AG08396 (cell line): ENCODE measurements around the gene ADRM1.

Experiments used
- DNase-seq: peaks from one replicate; pipeline ENCODE4 v3.0.0; 2012; ENCODE audit warnings: low spot score, mixed read lengths

Gene ADRM1

DNA sequence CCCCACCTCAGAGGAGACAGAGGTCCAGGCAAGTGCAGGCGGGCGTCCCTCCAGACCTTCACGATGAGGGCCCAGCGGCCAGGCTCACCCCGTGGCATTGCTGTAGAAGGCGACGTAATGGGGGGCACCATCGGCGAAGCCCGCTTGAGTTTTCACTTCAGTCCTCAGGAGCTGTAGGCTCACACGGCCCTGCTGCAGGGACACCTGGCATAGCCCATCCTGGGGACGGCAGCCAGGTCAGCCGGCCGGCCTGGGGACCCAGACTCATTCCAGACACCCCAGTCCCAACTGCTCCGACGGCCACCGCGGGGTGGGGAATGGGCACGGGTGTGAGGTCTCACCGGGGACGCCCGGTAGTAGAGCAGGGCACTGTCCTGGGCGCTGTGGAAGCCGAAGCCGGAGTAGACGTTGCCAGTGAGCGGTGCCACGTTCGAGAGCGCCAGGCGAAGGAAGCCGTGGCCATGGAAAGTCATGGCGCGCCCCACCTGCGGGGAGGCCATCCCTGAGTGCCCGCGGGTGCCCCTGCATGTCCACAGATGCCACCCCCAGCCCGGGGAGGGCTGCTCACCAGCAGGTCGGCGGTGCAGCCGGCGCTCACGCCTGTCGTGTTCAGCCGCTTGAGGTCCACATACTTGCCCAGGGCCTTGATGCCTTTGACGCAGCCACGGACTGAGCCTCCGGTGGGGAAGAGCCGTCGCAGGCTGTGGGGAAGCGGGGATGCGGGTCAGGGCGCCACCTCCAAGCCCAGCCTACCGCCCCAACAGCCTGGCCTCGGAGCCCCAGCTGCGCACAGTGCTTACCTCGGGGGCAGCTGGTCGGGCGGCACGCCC is 9.2 kb downstream of the ADRM1 start:
- DNase-seq = no peak

DNA sequence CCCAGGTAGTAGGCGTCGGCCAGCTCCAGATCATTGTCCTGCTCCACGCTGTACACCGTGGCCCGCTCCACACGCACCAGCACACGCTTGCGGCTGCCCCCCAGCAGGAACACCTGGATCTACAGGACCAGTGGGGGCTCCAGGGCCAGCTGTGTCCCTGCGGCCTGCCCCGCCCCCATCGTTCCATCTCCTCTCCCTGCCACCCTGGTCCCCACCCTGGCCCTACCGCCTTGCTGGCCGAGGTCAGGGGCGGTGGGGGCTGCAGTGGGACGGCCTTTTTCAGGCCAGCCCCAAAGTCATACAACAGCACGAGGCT is 9.8 kb downstream of the ADRM1 start:
- no peak for DNase-seq

DNA sequence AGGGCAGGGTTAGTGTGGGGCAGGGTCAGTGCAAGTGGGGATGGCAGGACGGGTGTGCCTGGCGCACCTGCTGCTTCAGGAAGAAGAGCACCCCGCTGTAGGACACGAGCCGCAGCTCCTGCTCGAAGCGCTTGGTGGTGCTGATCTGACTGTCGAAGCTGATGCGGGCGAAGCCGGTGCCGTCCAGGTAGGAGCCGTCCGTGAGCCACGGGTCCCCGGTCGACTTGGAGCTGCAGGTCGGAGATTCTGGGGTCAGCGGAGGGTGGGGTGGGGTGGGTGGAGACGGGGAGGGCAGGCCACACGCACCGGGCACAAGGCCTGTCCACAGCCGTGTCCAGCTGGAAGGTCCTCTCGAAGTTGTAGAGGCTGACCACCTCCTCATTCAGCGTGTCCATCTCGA is 10.2 kb downstream of the ADRM1 start:
- DNase-seq = no peak

DNA sequence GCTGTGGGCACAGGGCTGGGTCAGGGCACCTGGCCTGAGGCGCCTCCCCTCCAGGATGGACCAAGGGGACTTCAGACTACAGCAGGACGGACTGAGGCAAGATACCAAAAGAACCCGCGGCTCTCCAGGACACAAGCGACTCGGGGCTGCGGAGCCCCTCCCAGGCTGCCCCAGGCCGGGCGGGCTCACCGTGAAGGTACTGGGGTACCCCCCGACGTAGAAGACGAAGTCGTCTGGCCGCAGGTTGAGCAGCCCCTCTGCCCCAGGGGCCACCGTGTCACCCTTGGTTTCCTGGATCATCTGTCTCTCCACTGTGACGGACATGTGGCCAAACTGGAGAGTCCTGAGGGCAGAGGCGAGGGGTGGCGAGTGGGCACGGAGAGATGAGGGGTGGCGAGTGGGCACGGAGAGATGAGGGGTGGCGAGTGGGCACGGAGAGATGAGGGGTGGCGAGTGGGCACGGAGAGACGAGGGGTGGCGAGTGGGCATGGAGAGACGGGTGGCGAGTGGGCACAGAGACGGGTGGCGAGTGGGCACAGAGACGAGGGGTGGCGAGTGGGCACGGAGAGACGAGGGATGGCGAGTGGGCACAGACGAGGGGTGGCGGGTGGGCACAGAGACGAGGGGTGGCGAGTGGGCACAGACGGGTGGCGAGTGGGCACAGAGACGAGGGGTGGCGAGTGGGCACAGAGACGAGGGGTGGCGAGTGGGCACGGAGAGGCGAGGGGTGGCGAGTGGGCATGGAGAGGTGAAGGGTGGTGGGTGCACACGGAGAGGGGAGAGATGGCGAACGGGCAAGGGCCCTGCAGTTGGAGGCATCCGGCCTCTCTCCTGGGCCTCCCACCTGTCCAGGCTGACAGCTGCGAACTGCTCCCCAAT is 10.9 kb downstream of the ADRM1 start:
- DNase-seq = no peak

DNA sequence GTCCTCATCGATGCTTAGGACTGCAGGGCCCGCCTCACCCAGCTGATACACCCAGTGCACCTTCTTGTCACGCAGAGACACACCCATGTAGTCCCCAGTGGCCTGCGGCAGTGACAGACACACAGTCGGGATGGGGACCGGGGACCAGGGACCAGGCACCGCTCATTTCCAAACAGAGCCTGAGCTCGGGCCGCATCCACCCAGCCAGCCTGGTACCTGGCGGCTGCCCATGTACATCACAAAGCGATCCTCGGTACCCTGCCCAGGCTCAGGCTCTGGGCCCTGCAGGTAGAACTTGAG is 11.5 kb downstream of the ADRM1 start:
- no peak for DNase-seq

DNA sequence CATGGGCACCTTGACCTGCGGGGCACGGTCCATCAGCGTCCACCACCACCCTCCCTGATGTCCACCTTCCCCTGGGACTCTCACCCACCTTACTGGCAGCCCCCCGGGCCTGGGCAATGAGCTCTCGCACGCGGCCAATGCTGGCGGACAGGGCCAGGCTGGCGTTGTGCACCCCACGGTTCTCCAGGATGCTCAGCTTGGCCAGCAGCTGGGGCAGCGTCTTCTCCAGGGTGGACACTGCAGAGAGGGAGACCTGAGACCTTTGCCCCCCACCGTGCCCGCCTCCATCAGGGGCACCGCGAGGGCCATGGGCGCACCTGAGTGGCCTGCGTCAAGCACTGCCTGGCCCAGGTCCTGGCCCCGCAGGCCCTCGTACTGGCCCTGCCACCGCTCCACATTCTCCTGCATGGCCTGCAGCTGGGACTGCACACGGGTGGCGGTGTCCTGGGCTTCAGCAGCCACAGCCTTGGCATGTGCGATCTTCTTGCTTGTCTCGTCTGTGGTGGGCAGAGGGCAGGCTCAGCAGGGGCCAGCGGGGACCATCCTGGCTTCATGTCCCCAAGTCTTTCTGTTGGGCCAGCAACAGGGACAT is 12.0 kb downstream of the ADRM1 start:
- no peak for DNase-seq

DNA sequence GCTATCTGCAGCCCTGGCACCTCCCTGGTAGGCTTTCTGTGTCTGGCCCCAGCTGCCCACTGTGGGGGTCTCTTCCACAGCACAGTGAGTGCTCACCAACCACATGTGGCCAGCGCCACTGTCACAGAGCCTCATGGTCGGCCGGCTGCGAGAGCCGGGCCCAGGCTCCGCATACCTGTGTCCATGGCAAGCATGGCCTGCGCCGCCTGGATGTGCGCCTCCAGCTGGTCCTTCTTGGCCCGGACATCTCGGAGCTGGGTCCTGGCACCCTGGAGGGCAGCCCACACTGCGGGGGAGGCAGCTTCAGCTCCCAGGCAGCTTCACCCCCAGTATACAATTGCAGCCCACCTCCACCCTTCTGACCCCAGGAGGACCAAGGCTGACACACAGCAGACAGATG is 13.0 kb downstream of the ADRM1 start:
- no peak for DNase-seq

DNA sequence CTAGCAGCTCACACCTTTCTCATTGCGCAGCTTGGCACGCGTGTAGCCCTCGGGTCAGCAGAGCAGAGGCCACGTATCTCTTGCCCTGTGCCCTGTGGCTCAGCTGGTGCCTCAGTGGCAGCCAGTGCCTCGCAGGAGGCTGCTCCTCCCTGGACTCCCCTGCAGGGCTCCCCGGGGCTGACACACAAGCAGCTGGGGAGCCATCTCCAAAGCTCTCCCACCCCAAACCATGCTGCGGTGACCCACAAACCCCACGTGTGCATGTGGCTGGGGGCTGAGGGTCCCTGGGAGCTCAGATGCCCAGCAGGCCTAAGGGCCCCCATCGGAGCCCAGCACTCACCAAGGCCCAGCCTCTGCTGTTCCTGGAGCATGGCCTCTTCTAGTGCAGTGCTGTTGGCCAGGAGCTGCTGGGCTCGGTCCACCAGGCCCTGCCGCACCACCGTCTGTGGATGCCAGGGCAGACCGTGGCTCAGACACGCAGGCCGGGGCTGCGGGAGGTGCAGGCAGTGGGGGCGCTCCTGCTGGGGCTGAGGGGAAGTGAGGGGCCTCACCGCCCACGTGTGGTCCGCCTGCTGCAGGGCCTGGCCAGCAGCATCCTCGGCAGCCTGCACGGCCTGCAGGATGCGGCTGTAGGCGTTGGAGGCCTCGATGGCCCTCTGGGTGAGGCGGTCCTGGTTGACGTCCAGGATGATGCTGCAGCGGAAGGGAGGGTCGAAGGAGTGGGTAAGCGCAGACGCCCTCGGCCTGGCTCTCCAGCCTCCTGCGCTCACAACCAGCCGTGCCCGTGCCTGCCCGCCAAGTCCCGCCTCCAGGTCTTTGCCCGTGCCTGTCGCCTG is 13.8 kb downstream of the ADRM1 start:
- no peak for DNase-seq

DNA sequence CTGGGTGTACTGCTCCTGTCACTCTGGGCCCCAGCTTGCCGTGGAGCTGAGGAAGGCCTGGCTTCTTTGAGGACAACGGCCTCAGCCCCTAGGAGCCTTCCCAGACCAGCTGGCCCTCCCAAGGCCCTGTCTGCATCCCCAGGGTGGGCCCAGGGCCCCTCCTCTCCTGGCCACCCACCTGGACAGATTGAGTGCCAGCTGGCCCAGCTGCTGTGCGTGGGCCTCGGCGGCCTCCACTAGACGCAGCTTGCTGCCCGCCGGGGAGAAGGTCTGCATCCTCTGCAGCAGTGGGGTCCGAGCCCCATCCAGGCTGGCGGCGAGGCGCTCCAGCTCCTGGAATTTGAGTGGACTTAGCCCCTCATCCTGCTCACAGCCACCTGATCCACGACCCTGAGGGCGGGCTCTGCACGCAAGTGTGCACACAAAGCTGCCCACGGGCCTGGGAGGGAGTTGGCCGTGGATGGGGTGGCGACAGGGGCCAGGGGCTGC is 14.4 kb downstream of the ADRM1 start:
- DNase-seq = no peak

DNA sequence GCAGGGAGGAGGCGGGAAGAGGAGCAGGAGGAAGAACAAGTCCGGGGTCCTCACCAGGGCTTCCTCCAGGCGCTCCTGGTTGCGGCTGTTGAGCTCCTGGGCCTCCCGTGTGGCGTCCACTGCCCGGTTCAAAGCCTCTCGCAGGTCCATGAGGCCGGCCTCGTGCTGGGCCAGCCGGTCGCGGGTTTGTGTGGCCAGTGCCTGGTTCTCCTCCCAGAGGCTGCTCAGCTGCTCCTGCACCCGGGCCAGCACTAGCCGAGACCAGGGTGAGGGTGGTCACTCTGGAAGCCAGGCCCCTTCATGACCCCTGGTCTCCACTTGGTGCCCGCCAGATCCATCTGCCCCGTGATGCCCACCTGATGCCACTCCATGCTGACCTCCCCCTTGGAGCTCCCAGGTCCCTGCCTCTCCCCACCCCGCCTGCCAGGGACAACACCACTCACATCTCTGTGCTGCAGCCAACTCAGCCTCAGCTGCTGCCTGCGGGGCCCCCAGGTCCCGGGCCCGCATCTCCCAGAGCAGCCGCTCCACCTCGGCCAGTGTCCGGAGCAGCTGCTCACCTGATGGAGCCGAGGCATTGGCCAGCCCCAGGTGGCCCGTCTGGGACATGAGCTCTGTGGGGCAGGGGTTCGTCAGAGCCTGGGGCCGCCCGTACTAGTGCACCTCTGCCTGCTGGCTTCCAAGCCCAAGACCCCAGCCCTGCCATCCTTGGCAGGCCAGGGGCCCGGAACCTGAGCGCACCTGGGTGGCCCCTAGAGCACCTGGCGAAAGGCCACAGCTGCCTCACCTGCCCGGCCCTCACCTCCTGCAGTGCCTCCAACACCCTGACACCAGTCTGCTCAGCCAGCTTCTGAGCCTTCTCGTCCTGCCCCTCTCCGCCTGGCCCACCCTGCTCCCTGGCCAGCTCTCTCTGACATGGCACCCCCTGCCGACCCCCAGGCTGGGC is 15.9 kb downstream of the ADRM1 start:
- DNase-seq = no peak

DNA sequence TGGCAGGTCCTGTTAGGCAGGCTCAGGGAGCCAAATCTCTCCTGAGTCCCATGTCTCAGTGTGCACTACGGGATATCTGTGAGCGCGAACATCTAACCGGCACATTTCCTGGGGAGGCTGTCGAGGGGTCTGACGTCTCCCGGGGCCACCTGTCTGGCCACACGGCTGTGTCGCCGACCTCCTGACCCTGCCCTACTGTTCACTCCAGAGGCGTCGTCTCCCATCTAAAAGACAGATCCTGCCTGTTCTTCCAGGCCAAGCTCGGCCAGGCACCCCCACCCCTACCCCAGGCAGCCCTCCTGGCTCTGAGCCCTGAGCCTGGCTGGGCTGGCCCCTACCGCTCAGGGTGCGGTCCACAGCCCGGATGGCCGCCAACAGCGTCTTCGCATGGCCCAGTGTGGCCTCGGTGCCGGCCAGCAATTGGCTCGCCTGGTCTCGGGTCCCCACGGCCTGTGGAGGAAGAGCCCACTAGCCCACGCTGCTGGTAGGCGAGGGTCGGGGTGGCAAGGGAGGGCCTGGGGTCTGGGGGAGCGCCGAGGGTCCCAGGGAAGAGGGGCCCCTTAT is 16.6 kb downstream of the ADRM1 start:
- no peak for DNase-seq

DNA sequence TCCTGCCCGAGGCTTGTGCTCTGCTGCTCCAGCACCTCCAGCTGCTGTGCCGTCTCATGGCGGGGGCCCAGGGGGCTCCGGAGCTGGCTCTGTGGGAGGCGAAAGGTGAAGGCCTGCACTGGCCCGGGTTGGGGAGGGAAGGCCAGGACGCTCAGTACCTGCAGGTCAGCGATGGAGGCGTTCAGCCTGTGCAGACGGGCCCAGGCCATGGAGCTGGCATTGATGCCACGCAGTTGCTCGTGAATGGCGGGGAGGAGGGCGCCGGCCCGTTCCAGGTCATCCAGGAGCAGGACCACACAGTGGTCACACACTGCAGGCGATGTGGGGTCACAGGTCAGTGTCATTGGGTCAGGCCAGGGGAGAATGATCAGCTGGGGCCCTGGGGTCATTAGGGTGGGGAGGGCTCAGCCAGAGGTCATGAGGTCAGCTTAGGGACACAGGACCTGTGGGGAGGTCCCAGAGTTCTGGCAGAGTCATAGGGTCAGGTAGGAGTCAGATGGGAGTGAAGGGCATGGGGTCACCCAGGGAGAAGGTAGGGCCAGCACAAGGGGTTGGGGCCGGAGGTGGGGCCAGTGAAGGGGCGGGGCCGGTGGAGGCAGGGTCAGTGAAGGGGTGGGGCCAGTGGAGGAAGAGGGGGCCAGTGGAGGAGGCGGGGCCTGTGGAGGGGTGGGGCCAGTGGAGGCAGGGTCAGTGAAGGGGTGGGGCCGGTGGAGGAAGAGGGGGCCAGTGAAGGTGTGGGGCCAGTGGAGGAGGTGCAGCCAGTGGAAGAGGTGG is 18.0 kb downstream of the ADRM1 start:
- DNase-seq = no peak

DNA sequence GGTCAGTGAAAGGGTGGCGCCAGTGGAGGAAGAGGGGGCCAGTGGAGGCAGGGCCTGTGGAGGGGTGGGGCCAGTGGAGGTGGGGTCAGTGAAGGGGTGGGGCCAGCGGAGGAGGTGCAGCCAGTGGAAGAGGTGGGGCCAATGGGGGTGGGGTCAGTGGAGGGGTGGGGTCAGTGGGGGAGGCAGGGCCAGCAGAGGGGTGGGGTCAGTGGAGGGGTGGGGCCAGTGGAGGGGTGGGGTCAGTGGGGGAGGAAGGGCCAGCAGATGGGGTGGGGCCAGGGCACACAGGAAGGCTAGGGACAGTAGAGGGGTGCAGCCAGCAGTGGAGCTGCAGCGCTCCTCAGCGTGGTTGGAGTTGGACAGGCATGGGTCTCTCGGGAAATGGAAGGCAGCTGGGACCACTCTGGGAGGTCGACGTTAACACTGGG is 18.7 kb downstream of the ADRM1 start:
- peak; percentile 69 for DNase-seq

DNA sequence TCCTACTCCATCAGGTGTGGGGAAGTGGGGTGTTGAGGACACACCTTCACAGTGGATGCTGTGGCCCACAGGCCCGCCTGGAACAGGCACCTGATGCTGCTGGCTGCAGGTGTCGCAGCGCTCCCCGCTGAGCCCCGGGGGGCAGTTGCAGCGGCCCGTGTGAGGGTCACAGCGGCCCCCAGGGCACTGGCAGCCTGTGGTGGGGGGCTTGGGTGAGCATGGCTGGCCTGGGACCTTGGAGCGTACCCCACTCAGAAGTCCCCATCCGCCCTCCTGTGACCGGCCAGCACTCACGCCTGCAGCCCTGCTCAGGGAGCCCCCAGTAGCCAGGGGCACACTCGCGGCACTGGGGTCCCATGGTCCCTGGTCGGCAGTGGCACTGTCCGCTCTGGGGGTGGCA is 19.2 kb downstream of the ADRM1 start:
- DNase-seq = no peak

DNA sequence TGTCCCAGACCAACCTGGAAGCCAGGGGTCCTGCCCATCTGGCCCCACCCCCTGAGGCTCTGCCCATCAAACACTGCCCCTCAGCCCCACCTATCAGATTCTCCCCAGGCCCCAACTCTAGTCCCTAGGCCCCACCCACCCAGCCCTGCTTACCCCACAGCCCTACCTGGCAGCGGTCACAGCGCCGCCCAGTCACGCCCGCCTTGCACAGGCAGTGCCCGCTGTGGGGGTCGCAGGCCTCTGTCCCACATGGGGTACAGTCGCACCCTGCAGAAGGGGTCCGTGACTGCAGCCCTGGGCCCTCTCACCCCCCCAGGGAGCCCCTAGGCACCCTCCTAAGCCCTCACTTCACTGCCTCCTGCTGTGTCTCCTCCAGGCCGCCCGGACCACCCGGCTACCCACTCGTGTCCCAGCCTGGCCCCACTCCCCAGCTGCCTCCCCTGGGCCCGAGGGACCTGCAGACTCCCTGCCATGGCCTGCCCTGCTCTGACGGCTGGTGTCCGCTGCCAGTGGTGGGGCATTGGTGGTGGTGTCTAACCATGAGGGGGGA is 19.8 kb downstream of the ADRM1 start:
- DNase-seq = no peak

DNA sequence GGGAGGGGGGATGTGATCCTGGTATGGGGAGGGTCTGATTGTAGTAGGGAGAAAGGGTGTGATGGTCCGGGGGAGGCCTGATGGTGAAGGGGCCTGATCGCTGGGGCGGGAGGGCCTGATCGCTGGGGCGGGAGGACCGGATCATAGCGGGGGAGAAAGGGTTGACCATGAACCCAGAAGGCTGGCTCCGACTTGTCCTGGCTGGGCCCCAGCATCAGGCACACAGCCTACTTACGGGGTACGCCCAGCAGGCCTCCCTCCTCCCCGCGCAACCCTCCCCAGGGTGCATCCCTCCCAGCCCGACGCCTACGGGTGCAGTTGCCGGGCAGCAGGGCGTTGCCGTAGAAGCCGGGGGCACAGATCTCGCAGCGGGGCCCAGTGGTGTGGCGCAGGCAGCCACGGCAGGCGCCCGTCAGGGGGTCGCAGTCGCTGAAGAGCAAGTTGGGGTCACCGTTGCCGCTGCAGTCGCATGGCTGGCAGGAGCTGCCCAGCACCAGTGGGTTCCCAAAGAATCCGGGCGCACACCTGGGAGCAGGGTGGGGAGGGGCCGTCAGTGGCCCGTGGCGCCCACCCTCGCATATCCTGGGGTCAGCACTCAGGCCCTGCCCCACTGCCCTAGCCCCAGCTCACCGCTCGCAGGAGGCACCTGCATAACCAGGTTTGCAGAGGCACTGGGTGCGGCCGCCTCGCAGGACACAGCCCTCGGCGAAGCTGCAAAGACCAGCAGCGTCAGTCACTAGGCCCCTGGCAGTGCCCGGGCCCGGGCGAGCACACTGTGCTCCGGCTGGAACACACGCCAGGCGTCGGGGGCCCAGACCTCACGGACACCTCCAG is 20.6 kb downstream of the ADRM1 start:
- no peak for DNase-seq

DNA sequence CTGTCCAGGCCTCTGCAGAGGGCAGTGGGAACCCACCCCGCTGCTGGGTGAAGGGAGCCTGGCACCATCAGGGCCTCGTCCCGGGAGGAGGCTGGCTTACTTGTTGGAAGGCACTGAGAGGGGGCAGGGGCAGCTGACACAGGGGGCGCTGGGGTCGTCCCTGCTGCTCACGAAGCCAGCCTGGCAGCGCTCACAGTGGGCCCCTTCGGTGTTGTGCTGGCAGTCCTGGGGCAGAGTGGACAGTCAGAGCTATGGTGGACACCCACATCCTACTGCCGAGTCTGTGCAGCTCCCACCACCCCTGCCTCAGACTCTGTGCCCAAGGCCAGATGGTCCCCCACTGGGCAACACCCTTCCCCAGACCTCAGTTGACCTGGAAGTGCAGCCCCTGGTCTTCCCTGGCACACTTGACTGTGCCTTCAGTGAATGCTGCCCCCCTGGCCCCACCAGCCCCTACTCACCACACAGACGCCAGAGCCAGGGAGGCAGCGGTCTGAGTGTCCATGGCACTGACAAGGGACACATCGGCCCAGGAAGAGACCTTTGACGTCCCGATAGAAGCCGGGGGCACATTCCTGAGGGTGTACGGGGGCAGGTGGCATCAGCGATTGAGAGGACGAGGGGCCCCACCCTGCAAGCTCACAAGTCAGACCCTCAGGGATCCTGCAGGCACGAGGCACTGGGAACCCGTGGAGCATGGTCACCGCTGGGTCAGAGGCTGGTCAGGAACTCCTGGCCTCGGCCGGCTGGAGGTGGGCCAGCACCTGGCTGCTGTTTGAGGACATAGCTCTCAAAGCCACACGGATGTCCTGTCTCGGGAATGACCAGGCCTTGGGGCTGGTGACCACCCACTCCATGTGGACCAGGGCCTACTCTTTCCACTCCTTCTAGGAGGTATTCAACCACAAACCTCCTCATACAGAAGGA is 21.4 kb downstream of the ADRM1 start:
- DNase-seq = no peak
